ENCODE measurements around the gene HOXC6.

The HOXC6 gene

GRCh38 chr12:54002278-54002914 is 25.8 kb upstream of the HOXC6 start (continued):
- TF ChIP-seq, protein P1, sequence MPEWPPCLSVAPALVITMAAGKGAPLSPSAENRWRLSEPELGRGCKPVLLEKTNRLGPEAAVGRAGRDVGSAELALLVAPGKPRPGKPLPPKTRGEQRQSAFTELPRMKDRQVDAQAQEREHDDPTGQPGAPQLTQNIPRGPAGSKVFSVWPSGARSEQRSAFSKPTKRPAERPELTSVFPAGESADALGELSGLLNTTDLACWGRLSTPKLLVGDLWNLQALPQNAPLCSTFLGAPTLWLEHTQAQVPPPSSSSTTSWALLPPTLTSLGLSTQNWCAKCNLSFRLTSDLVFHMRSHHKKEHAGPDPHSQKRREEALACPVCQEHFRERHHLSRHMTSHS (tag by site-specific recombination; IDR thresholded peaks at IDR 0.05) = no peak
- 0 out of 2 replicates have a peak, but pooled peaks have one; percentile 7 for TF ChIP-seq IKZF3 (tag by site-specific recombination; IDR thresholded peaks at IDR 0.05)

GRCh38 chr12:54002915-54003389 is 25.3 kb upstream of the HOXC6 start:
- POLR2A ChIA-PET = interaction anchor here (0.8 kb wide), 1 partner anchor 14 kb away, joined by 3 read pairs; no protein-coding TSS in a partner anchor
- CTCF ChIA-PET = interaction anchor here (1.0 to 7.9 kb wide), 7 partner anchors 16 to 212 kb away, joined by 3 to 111 read pairs (median 36); partner anchors contain the start of gene HOXC10

GRCh38 chr12:54003625-54004024 is 24.6 kb upstream of the HOXC6 start:
- CTCF ChIA-PET = interaction anchor here (0.6 to 7.9 kb wide), 8 partner anchors 14 to 302 kb away, joined by 3 to 111 read pairs (median 29); partner anchors contain the start of gene HOXC10
- Histone ChIP-seq H3K36me3 (ENCODE audit: control insufficient read depth in 2 of 2, insufficient read depth in 1 of 2, low read length in 2 of 2) (peaks cover 8 to 15% of the 10 kb centered on the region in 2 experiments; a peak in 2 of 3 replicates), H3K4me3 (ENCODE audit: low read depth, low read length) (no peak overlapping the region), H3K27ac (ENCODE audit: extremely low read depth, low read depth, low read length) (no peak overlapping the region), H3K9me3 (ENCODE audit: control insufficient read depth, insufficient read depth, low read depth, low read length) (no peaks in the 10 kb centered on the region), H3K4me1 (ENCODE audit: control insufficient read depth, insufficient read depth, low read length) (peaks cover 36% of the 10 kb centered on the region)
- POLR2A ChIA-PET = interaction anchor here (0.8 kb wide), 1 partner anchor 14 kb away, joined by 3 read pairs; no protein-coding TSS in a partner anchor
- TF ChIP-seq KLF10 (tag by site-specific recombination; IDR thresholded peaks at IDR 0.05) (peak; percentile 75), ZBTB49 (tag by site-specific recombination; IDR thresholded peaks at IDR 0.05; ENCODE audit: low read depth) (no peak), ZNF792 (tag by site-specific recombination; IDR thresholded peaks at IDR 0.05) (no peak), ZNF513 (tag by site-specific recombination; IDR thresholded peaks at IDR 0.05) (no peak), ZNF654 (tag by site-specific recombination; IDR thresholded peaks at IDR 0.05; ENCODE audit: low read depth) (no peak), GLIS1 (tag by site-specific recombination; IDR thresholded peaks at IDR 0.05) (no peak), ZNF362 (tag by site-specific recombination; IDR thresholded peaks at IDR 0.05) (no peak), ZNF658 (tag by site-specific recombination; IDR thresholded peaks at IDR 0.05) (no peak), ELK4 (IDR thresholded peaks at IDR 0.05; ENCODE audit: borderline replicate concordance, low read depth, low read length) (no peak), ZXDB (tag by site-specific recombination; IDR thresholded peaks at IDR 0.05) (no peak)
- TF ChIP-seq, protein P2, sequence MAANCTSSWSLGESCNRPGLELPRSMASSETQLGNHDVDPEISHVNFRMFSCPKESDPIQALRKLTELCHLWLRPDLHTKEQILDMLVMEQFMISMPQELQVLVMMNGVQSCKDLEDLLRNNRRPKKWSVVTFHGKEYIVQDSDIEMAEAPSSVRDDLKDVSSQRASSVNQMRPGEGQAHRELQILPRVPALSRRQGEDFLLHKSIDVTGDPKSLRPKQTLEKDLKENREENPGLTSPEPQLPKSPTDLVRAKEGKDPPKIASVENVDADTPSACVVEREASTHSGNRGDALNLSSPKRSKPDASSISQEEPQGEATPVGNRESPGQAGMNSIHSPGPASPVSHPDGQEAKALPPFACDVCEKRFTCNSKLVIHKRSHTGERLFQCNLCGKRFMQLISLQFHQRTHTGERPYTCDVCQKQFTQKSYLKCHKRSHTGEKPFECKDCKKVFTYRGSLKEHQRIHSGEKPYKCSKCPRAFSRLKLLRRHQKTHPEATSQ (tag by site-specific recombination; IDR thresholded peaks at IDR 0.05) = no peak
- TF ChIP-seq, protein P3, sequence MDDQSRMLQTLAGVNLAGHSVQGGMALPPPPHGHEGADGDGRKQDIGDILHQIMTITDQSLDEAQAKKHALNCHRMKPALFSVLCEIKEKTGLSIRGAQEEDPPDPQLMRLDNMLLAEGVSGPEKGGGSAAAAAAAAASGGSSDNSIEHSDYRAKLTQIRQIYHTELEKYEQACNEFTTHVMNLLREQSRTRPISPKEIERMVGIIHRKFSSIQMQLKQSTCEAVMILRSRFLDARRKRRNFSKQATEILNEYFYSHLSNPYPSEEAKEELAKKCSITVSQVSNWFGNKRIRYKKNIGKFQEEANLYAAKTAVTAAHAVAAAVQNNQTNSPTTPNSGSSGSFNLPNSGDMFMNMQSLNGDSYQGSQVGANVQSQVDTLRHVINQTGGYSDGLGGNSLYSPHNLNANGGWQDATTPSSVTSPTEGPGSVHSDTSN (CRISPR knock-in tag; IDR thresholded peaks at IDR 0.05) = no peak

More at GRCh38 chr12:54002915-54003389, 25.3 kb upstream of the HOXC6 start:
- H3K9me3 ChIP-seq (ENCODE audit: control insufficient read depth, insufficient read depth, low read depth, low read length) = no peaks in the 10 kb centered on the region
- TF ChIP-seq PATZ1 (tag by site-specific recombination; IDR thresholded peaks at IDR 0.05) (0 out of 2 replicates have a peak, but pooled peaks have one; percentile 18), ZNF366 (tag by site-specific recombination; conservative IDR thresholded peaks at IDR 0.05) (0 out of 2 replicates have a peak, but pooled peaks have one; percentile 16), KLF1 (tag by site-specific recombination; IDR thresholded peaks at IDR 0.05) (no peak), ZNF600 (tag by site-specific recombination; IDR thresholded peaks at IDR 0.05) (peak; percentile 64; the same call in 1 of the 2 replicates)
- peaks cover 38% of the 10 kb centered on the region for H3K4me1 ChIP-seq (ENCODE audit: control insufficient read depth, insufficient read depth, low read length)
- H3K27ac ChIP-seq (ENCODE audit: extremely low read depth, low read depth, low read length) = peak overlapping the region; percentile 99; the same call in 1 of the 2 replicates
- H3K36me3 ChIP-seq (ENCODE audit: control insufficient read depth in 2 of 2, insufficient read depth in 1 of 2, low read length in 2 of 2) = peaks cover 8 to 15% of the 10 kb centered on the region in 2 experiments; a peak in 2 of 3 replicates
- no peak overlapping the region for H3K4me3 ChIP-seq (ENCODE audit: low read depth, low read length)
